Neural crest cell (in vitro differentiated cells): Measurements from ENCODE around the gene CXCR5. TPM values are rescaled to one million over a fixed set of nuclear protein-coding genes. Genes with fewer than 3 reads are reported as not detected.

Source experiments
- DNase-seq: peaks from one replicate; pipeline ENCODE4 v3.0.0; 2021; ENCODE audit warnings: low read depth, mixed read lengths, low spot score
- H3K27ac Mint-ChIP-seq: one replicate; pipeline ENCODE4 v1.8.0; 2021; ENCODE audit warnings: mild to moderate bottlenecking, mixed read lengths; ENCODE audit not compliant: unreplicated experiment
- H3K27me3 Mint-ChIP-seq: 2 replicates; pipeline ENCODE4 v1.8.0; 2021; ENCODE audit warnings: low read depth, mild to moderate bottlenecking, mixed read lengths
- H3K36me3 Mint-ChIP-seq: 2 replicates; pipeline ENCODE4 v1.8.0; 2021; ENCODE audit warnings: low read depth, mild to moderate bottlenecking, mixed read lengths
- H3K4me1 Mint-ChIP-seq: 2 replicates; pipeline ENCODE4 v1.8.0; 2021; ENCODE audit warnings: mixed read lengths
- H3K4me3 Mint-ChIP-seq: one replicate; pipeline ENCODE4 v1.8.0; 2021; ENCODE audit warnings: mild to moderate bottlenecking, mixed read lengths
- H3K9me3 Mint-ChIP-seq: 2 replicates; pipeline ENCODE4 v1.8.0; 2021; ENCODE audit warnings: mixed read lengths
- CTCF ChIP-seq: fragments of 200-600 bp; sonication (generic); conservative IDR thresholded peaks from 2 replicates; pipeline ENCODE4 v1.5.0; 2021; ENCODE audit warnings: antibody characterized with exemption, mild to moderate bottlenecking
- total RNA-seq: library from RNA; stranded (reverse); gene quantifications from 2 replicates; pipeline ENCODE4 v1.2.1, GENCODE V29; 2021

The CXCR5 gene
- total RNA-seq, 1 donor from 2014 or later = not detected

GRCh38 chr11:118899706-118900360 is 16.1 kb downstream of the CXCR5 start:
- Mint-ChIP-seq H3K4me1 (peaks cover 23% of the 10 kb centered on the region), H3K27ac (no peak overlapping the region), H3K9me3 (no peaks in the 10 kb centered on the region)

DNA sequence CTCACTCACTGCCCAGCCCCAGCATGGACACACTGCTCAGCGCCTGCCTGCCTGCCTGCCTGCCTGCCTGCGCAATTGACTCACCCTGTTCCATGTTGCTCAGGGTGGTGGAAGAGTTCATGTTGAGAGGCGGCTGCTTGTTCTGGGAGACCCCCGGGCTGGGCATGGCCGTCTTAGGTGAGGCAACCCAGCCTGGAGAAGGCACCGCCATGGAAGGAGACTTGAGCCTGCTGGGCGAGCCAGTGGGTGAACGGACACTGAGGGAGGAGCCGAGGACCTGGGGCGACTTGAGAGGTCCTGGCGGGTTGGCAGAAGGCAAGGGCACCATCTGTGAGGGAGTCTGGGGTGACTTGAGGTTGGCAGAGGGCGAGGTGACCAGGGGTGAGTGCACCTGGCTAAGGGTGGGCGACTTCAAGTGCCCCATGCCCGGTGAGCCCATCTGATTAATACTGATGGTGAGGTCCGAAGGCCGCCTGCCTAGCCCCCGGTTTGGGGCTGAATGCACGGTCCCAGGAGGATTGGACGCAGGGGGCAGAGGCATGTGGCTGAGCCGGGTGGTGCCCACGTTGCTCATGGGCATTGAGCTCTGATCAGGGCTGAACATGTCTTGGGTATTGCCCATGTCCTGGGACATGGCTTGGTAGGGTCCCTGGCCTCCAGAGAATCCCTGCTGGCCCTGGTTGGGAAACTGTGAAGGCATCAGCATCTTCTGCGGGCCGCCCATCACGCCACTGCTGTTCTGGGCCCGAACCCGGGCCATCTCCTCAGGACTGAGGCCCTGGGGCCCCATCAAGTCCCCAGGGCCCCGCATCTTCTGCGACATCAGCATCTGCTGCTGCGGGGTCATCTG is 17.1 kb downstream of the CXCR5 start:
- no peak for DNase-seq
- TF ChIP-seq CTCF = no peak
- H3K4me3 Mint-ChIP-seq = no peak overlapping the region
- peaks cover 15% of the 10 kb centered on the region for H3K4me1 Mint-ChIP-seq
- no peaks in the 10 kb centered on the region for H3K36me3 Mint-ChIP-seq
- no peaks in the 10 kb centered on the region for H3K27me3 Mint-ChIP-seq
- no peak overlapping the region for H3K27ac Mint-ChIP-seq
- no peaks in the 10 kb centered on the region for H3K9me3 Mint-ChIP-seq

More at GRCh38 chr11:118899706-118900360, 16.1 kb downstream of the CXCR5 start:
- Mint-ChIP-seq H3K36me3 (no peaks in the 10 kb centered on the region), H3K4me3 (no peak overlapping the region), H3K27me3 (peaks cover 2% of the 10 kb centered on the region)
- DNase-seq = no peak
- no peak for TF ChIP-seq CTCF

GRCh38 chr11:118901494-118902335 is 18.0 kb downstream of the CXCR5 start:
- no peaks in the 10 kb centered on the region for H3K9me3 Mint-ChIP-seq
- no peak overlapping the region for H3K4me3 Mint-ChIP-seq
- no peak for DNase-seq
- no peaks in the 10 kb centered on the region for H3K36me3 Mint-ChIP-seq
- H3K27me3 Mint-ChIP-seq = no peaks in the 10 kb centered on the region
- H3K4me1 Mint-ChIP-seq = peaks cover 8% of the 10 kb centered on the region
- TF ChIP-seq CTCF = no peak
- H3K27ac Mint-ChIP-seq = no peak overlapping the region

DNA sequence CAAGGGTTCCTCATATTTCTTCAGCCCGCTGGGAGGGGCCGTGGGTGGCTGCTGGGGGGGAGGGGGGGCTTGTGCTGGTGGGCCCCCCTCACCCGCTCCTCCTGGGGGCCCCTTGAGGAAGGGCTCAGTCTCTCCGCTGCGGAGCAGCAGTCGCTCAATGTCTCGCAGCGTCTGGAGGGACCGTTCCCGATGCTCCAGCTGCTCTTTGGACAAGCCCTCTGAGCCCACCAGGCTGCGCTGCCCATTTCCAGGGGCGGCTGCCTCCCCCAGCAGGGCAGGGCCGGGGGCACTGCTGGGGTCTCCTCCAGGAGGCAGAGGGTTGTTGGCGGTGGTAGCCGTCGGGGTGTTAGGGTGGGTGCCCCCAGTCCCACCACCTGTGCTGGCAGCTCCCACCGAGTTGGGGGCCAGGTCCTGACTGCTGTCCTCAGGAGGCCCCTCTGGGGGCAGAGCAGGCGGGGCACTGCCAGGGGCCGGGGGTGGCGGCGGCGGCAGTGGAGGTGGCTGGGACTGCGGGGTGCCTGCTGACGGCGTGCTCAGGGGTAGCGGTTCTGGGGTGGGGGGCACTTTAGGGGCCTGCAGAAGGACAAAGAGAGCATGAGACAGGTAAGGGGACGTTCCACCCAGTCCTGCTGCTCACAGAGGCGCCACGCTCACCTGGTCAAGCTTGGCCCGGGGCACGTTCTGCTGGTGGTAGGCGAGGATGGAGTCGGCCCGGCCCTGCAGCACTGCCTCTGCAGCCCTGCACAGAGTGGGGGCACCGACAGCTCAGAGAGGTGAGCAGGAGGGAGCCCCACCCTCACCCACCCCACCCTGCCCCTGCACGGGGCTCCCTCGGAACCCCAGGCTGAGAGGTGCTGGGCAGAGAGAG is 18.9 kb downstream of the CXCR5 start:
- TF ChIP-seq CTCF = no peak
- H3K27me3 Mint-ChIP-seq = no peaks in the 10 kb centered on the region
- no peaks in the 10 kb centered on the region for H3K36me3 Mint-ChIP-seq
- no peak overlapping the region for H3K4me3 Mint-ChIP-seq
- DNase-seq = no peak
- no peak overlapping the region for H3K27ac Mint-ChIP-seq
- H3K4me1 Mint-ChIP-seq = peaks cover 8% of the 10 kb centered on the region
- no peaks in the 10 kb centered on the region for H3K9me3 Mint-ChIP-seq
